GM06990 (cell line): Measurements from ENCODE around the gene CTDSP2.
"Not testable (repeated sequence)": the region's sequence is repeated elsewhere in the genome, so short reads cannot be mapped to it uniquely, and the experiment has no call there.

Experiments
- DNase-seq: peaks from one replicate; pipeline ENCODE4 v3.0.0-alpha.2; 2011; ENCODE audit not compliant: insufficient read length; ENCODE audit errors: extremely low read depth
- H3K27me3 ChIP-seq: replicated peaks from 2 replicates; pipeline ENCODE4 v1.6.0; 2011; ENCODE audit warnings: low read length; ENCODE audit not compliant: control insufficient read depth, insufficient read depth
- H3K36me3 ChIP-seq: 2 replicates; pipeline ENCODE4 v1.5.1; 2011; ENCODE audit warnings: low read length; ENCODE audit not compliant: control insufficient read depth, insufficient read depth
- H3K4me3 ChIP-seq: replicated peaks from 2 replicates; pipeline ENCODE4 v1.5.1; 2011; ENCODE audit warnings: low read depth, mild to moderate bottlenecking, control low read depth, low read length
- TF ChIP-seq, protein P1 (sequence below): IDR thresholded peaks from 2 replicates; pipeline ENCODE4 v1.5.1; 2011; ENCODE audit warnings: low read length, control low read depth, mild to moderate bottlenecking, inconsistent platforms; ENCODE audit not compliant: insufficient read depth, poor library complexity, severe bottlenecking

Gene CTDSP2

DNA sequence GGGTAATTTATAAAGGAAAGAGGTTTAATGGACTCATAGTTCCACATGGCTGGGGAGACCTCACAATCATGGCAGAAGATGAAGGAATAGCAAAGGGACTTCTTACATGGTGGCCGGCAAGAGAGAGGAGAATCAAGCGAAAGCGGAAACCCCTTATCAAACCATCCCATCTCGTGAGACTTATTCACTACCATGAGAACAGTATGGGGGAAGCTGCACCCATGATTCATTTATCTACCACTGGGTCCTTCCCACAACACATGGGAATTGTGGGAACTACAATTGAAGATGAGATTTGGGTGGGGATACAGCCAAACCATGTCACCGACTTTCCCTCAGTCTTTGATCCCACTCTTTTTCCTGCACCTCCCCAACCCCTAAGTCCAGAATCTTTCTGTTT is 12.6 kb upstream of the CTDSP2 start:
- H3K27me3 ChIP-seq = no peaks in the 10 kb centered on the region; the same call in 1 of the 2 replicates
- H3K4me3 ChIP-seq = no peak overlapping the region
- no peak for DNase-seq
- H3K36me3 ChIP-seq = no peaks in the 10 kb centered on the region
- TF ChIP-seq, protein P1, sequence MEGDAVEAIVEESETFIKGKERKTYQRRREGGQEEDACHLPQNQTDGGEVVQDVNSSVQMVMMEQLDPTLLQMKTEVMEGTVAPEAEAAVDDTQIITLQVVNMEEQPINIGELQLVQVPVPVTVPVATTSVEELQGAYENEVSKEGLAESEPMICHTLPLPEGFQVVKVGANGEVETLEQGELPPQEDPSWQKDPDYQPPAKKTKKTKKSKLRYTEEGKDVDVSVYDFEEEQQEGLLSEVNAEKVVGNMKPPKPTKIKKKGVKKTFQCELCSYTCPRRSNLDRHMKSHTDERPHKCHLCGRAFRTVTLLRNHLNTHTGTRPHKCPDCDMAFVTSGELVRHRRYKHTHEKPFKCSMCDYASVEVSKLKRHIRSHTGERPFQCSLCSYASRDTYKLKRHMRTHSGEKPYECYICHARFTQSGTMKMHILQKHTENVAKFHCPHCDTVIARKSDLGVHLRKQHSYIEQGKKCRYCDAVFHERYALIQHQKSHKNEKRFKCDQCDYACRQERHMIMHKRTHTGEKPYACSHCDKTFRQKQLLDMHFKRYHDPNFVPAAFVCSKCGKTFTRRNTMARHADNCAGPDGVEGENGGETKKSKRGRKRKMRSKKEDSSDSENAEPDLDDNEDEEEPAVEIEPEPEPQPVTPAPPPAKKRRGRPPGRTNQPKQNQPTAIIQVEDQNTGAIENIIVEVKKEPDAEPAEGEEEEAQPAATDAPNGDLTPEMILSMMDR = no peak

DNA sequence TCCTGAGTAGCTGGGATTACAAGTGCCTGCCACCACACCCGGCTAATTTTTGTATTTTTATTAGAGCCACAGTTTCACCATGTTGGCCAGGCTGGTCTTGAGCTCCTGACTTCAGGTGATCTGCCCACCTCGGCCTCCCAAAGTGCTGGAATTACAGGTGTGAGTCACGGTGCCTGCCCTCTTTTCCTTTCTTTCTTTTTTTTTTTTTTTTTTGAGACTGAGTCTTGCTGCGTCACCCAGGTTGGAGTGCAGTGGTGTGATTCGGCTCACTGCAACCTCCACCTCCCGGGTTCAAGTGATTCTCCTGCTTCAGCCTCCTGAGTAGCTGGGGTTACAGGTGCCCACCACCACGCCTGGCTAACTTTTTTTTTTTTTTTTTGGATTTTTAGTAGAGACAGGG is 11.6 kb upstream of the CTDSP2 start:
- not testable (repeated sequence) for H3K36me3 ChIP-seq, DNase-seq, H3K4me3 ChIP-seq, H3K27me3 ChIP-seq

DNA sequence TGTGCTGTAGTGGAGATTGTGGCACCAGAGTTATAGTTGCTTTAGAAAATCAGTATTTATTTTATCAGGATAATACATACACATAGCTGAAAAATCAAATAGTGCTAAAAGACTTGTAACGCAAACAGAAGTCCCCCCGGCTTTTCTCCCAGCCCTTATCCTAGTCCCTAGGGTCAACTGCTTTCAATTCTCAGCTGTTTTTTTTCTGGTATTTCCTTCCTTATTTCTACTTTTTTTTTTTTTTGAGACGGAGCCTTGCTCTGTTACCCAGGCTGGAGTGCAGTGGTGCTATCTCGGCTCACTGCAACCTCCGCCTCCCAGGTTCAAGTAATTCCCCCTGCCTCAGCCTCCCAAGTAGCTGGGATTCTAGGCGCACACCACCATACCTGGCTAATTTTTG is 8.4 kb upstream of the CTDSP2 start:
- no peak for DNase-seq
- Histone ChIP-seq H3K4me3 (no peak overlapping the region), H3K27me3 (no peaks in the 10 kb centered on the region; the same call in none of the 2 replicates), H3K36me3 (no peaks in the 10 kb centered on the region)
- TF ChIP-seq, protein P1 = no peak

DNA sequence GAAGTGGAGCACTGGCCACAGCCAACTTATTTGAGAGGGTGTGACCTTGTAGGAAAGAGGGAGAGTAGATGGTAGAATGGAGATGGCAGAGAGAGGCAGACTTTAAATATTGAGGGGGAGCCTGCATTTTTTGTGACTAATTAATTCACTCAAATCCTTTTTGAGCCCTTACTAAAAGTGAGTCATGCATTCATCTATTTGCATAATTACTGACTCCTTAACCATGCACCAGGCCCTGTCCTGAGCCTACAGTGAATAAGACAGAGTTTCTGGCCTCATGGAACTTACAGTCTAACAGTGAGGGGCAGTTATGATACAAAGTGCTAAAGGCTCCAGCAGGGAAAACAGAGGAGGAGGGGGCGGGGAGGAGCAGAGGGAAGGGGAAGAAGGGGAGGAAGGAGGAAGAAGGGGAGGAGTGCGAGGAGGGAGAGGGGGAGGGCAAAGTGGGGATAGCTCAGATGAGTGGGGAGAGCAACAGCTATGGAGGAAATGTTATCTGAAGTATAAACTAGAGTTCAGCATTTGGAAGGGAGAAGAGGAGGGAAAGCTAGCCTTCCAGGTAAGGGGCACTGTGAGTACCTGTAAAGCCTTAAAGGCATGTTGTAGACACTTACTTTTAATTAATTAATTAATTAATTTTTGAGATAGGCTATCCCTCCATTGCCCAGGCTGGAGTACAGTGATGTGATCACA is 7.5 kb upstream of the CTDSP2 start:
- Histone ChIP-seq H3K4me3 (no peak overlapping the region), H3K36me3 (no peaks in the 10 kb centered on the region), H3K27me3 (no peaks in the 10 kb centered on the region; the same call in none of the 2 replicates)
- TF ChIP-seq, protein P1 = no peak
- DNase-seq = no peak

DNA sequence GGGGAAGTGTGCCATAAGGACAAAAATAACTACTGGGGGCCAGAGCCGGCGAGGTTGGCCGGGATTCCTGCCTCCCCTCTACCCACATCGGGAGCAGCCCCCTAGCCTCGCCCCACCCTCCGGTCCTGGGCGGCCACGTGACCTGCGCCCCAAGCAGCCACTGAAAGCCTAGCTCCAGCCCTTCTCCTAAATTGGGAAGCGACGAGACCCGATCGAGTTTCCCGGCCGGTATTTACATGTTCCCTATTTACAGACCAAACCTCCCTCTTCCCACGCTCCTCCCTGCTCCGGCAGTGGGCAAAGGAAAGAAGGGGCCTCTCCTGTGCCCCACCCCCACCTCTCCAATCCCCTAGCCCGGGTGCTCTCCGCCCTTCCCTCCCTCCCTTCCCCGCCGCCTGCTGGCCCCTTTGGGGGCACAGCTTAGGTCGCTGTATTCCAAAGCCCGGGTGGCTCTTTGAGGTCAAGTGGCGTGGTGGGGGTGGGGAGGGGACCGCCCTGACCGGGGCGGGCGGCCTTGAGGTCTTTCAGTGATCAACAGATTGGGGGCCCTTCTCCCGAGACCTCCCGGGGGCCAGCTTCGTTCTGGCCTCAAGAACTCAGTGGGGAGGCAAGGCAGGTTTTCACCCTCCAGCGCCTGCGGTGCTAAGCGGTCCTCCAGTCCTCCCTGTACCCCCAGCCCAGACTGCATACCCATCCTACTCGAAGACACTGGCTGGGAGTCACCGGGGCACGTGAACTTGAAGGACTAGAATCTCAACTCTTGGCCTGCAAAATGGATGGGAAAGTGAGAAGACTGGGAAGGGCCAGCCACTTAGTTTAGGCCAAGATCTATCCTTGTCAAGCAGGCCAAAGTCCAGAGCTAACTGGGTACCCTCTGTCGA is 6.3 kb upstream of the CTDSP2 start:
- no peak overlapping the region for H3K4me3 ChIP-seq
- H3K36me3 ChIP-seq = no peaks in the 10 kb centered on the region
- H3K27me3 ChIP-seq = no peaks in the 10 kb centered on the region; the same call in none of the 2 replicates
- TF ChIP-seq, protein P1 = no peak
- DNase-seq = no peak

DNA sequence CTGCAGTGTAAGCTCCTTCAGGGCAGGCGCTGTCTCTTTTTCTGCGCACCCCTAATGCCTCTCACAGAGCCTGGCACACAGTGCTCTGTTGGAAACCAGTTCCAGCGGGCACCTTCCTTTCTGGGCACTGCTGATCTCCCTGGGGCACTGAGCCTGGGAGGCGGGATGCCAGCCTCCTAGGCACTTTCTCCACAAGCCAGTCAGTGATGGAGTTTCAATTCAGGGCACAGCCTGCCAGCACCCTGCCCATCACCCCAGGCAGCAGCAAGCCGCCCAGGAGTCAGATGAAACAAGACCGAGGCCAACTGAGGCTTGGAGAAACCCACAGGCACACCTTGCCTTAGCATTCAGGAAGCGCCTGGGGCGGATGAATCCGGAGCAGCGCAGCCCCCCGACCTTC is 5.7 kb upstream of the CTDSP2 start:
- no peak for DNase-seq
- TF ChIP-seq, protein P1 = no peak
- H3K4me3 ChIP-seq = no peak overlapping the region
- no peaks in the 10 kb centered on the region; the same call in none of the 2 replicates for H3K27me3 ChIP-seq
- no peaks in the 10 kb centered on the region for H3K36me3 ChIP-seq
